T-cell (primary cell): ENCODE data around the gene NTMT1. TPM values are rescaled to one million over a fixed set of nuclear protein-coding genes. Genes with fewer than 3 reads are reported as not detected.

Source experiments
- ATAC-seq, 4 experiments: fragments of 200-7000 bp in 3 of 4; fragments of 150-1000 bp in 1 of 4; cut with Tn5 transposase; replicated peaks in 1 of 4; 1 replicate in 3 of 4; 2 replicates in 1 of 4; pipeline ENCODE4 v1.10.0; 2021; ENCODE audit warnings: moderate library complexity in 3 of 4, mild to moderate bottlenecking in 2 of 4, moderate number of reproducible peaks in 1 of 4
- CTCF ChIA-PET, 2 donors: fragments of 300-600 bp; sonication (Branson Sonifier 250); formaldehyde crosslinking; loops; one replicate each; lab custom pipeline; 2022; ENCODE audit warnings: antibody characterized with exemption in 2 of 2; lab: Charles Lee
- POLR2A ChIA-PET, 2 donors: fragments of 300-600 bp; sonication (Branson Sonifier 250); formaldehyde crosslinking; loops; one replicate each; lab custom pipeline; 2022; ENCODE audit warnings: antibody characterized with exemption in 2 of 2; lab: Charles Lee
- DNase-seq, 35 experiments: peaks; one replicate each; pipeline versions ENCODE4 v3.0.0 to v3.0.0-alpha.2; 2013 to 2023
- H3K27ac ChIP-seq: one replicate; pipeline ENCODE4 v1.5.1; 2013; ENCODE audit warnings: low read length
- H3K27me3 ChIP-seq, 2 experiments: replicated peaks in 1 of 2; 1 replicate in 1 of 2; 2 replicates in 1 of 2; pipeline versions ENCODE4 v1.6.1 to v1.7.0; 2013; ENCODE audit warnings: low read length in 1 of 2, mixed read lengths in 1 of 2; ENCODE audit not compliant: control insufficient read depth in 2 of 2, insufficient read depth in 2 of 2; ENCODE audit errors: extremely low read depth in 1 of 2
- H3K36me3 ChIP-seq, 2 donors: 1 replicate in 1 of 2; 2 replicates in 1 of 2; pipeline versions ENCODE4 v1.6.1 to v1.7.0; 2013; ENCODE audit warnings: low read length in 1 of 2; ENCODE audit not compliant: control insufficient read depth in 2 of 2, insufficient read depth in 1 of 2; ENCODE audit errors: extremely low read depth in 1 of 2
- H3K4me1 ChIP-seq, 2 experiments: 1 replicate in 1 of 2; 2 replicates in 1 of 2; pipeline versions ENCODE4 v1.6.1 to v1.7.0; 2013; ENCODE audit warnings: low read length in 2 of 2, mixed read lengths in 1 of 2; ENCODE audit not compliant: insufficient read depth in 2 of 2, control insufficient read depth in 1 of 2; ENCODE audit errors: extremely low read depth in 1 of 2
- H3K4me3 ChIP-seq, 2 donors: 1 replicate in 1 of 2; 2 replicates in 1 of 2; pipeline versions ENCODE4 v1.5.1 to v1.7.0; 2013; ENCODE audit warnings: mild to moderate bottlenecking in 2 of 2, low read length in 1 of 2, moderate library complexity in 1 of 2; ENCODE audit not compliant: control insufficient read depth in 1 of 2; ENCODE audit errors: extremely low read depth in 1 of 2
- H3K9me3 ChIP-seq: 2 replicates; pipeline ENCODE4 v1.7.0; 2013
- H3K27ac Mint-ChIP-seq, 2 donors: one replicate each; pipeline ENCODE4 v1.8.0; 2020 to 2021; ENCODE audit warnings: mild to moderate bottlenecking in 2 of 2, mixed read lengths in 2 of 2
- H3K27me3 Mint-ChIP-seq, 2 donors: one replicate each; pipeline ENCODE4 v1.8.0; 2021 to 2022; ENCODE audit warnings: mixed read lengths in 2 of 2
- H3K36me3 Mint-ChIP-seq: one replicate; pipeline ENCODE4 v1.8.0; 2021; ENCODE audit warnings: mixed read lengths
- H3K4me1 Mint-ChIP-seq, 3 donors: one replicate each; pipeline ENCODE4 v1.8.0; 2020 to 2022; ENCODE audit warnings: mixed read lengths in 3 of 3, mild to moderate bottlenecking in 1 of 3
- H3K4me3 Mint-ChIP-seq, 3 donors: one replicate each; pipeline ENCODE4 v1.8.0; 2020 to 2022; ENCODE audit warnings: mild to moderate bottlenecking in 3 of 3, mixed read lengths in 3 of 3, moderate library complexity in 3 of 3
- H3K9me3 Mint-ChIP-seq, 3 donors: one replicate each; pipeline ENCODE4 v1.8.0; 2020 to 2022; ENCODE audit warnings: mixed read lengths in 3 of 3
- WGBS: methylation state at CpG from one replicate; pipeline ENCODE4 v1.1.5; 2013; ENCODE audit warnings: missing lambda C conversion rate; ENCODE audit not compliant: insufficient coverage; 5-methylcytosine and 5-hydroxymethylcytosine counted together
- total RNA-seq, 35 experiments: library from RNA in 6 of 35; stranded (reverse) in 6 of 35; fragments of 120-200 nt in 1 of 35; gene quantifications; one replicate each; pipeline versions ENCODE4 v1.2.1 to v1.2.4 and lab custom pipeline; 2013 to 2026

NTMT1 gene
- total RNA-seq, 5 donors from 2014 or later (not counting 1 experiment from before 2014, with no cell fraction given), result 31.0 to 45.0 (median 40.3) TPM

DNA sequence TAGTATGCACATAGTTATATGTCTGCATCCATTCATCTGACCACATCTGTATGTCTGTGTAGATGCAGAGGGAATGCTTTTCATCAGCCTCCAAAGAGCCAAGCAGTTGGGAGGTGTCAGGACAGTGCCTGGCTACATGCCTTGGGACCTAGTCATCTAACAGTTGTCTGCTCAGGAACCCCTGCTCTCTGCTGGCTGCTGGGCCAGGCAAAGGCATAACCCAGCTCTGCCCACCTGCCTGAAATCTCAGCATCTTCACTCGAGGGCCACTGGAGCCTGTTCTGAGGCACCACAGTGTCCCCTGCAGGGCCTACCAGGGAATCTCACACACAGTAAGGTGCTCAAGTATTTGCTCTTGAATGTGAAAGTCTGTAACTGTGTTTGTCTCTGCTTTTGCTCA, 8.8 kb upstream of the NTMT1 start:
- DNase-seq, result peak in 1 of 35 experiments; percentile 28
- 0% methylated on average over 1 of the region's 1 CpG for WGBS
- Mint-ChIP-seq H3K36me3 (no peaks in the 10 kb centered on the region), H3K27ac (no peak overlapping the region), H3K9me3 (no peaks in the 10 kb centered on the region), H3K4me1 (peaks cover 4 to 14% (median 8%) of the 10 kb centered on the region in 3 donors), H3K27me3 (peaks cover 12 to 26% of the 10 kb centered on the region in 2 donors), H3K4me3 (no peak overlapping the region)
- no peaks in the 10 kb centered on the region for H3K9me3 ChIP-seq
- ChIA-PET CTCF (no interaction called here), POLR2A (no interaction called here)
- ATAC-seq, result peak in 1 of 4 experiments; percentile 58
- no peak overlapping the region for H3K4me3 ChIP-seq
- H3K4me1 ChIP-seq, result peaks cover 0 to 14% of the 10 kb centered on the region in 2 experiments
- H3K36me3 ChIP-seq, result no peaks in the 10 kb centered on the region
- peaks cover 0 to 58% of the 10 kb centered on the region in 2 experiments for H3K27me3 ChIP-seq
- H3K27ac ChIP-seq, result no peak overlapping the region

DNA sequence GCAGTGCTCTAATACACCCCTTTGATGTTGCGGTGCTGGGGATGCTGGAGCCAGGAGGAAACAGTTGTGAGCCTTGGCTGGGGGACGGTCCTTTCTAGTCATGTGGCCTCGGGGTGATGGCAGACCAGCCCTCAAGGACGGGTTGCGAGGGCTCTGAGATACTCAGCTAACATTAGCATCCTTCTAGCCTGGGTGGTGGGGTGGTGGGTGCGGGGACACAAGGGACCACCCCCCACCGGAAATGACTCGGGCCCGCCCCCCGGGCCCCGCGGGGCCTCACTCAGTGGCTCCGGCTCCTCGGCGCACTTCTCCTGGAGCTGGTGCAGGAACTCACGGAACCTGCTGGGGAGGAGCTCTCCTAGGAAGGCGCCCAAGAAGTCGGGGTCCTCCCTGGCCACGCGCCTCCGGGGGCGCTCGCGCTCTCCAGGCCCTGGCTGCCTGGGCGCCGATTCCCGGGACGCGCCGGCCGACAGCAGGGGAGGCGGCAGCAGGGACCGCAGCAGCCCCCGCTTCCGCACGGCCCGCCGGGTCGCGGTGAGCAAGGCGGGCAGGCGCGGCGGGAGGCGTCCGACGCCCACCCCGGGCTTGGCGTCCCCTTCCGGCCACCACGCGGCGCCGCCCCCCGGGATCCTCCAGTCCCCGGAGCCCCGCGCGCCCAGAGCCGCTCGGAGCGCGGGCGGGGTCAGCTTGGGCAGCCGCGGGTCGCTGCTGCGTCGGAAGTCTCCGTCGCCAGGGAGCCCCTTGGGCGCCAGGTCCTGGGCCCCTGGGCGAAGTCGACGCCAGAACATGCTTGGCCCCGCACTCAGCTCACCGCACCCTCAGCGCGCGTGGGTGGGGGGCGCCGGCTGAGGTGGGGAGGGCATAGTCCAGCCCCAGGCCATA, 5.9 kb upstream of the NTMT1 start:
- Mint-ChIP-seq H3K4me3 (peak overlapping the region in 2 of 3 donors; percentile 17 to 35), H3K36me3 (no peaks in the 10 kb centered on the region), H3K27ac (no peak overlapping the region), H3K27me3 (peaks cover 18 to 38% of the 10 kb centered on the region in 2 donors), H3K9me3 (no peaks in the 10 kb centered on the region), H3K4me1 (peaks cover 14 to 27% (median 21%) of the 10 kb centered on the region in 3 donors)
- Histone ChIP-seq H3K4me1 (peaks cover 4 to 25% of the 10 kb centered on the region in 2 experiments), H3K4me3 (peak overlapping the region in 1 of 2 donors; percentile 41), H3K36me3 (no peaks in the 10 kb centered on the region), H3K27me3 (peaks cover 0 to 42% of the 10 kb centered on the region in 2 experiments), H3K9me3 (no peaks in the 10 kb centered on the region), H3K27ac (no peak overlapping the region)
- WGBS, result 1% methylated on average over 58 of the region's 82 CpGs
- ChIA-PET POLR2A (no interaction called here), CTCF (interaction anchor here (0.5 to 1.3 kb wide), 2 partner anchors 260 to 488 kb away, joined by 4 to 5 read pairs; no protein-coding TSS in a partner anchor)
- ATAC-seq, result peak in 2 of 4 experiments; percentile 10 to 36
- DNase-seq, result peak in 1 of 35 experiments; percentile 39

GRCh38 chr9:129620669-129621295, 5.2 kb upstream of the NTMT1 start, which contains the start of gene C9orf50:
Gene C9orf50, minus strand, starts transcription at chr9:129621101. Its CDS starts 527 bp downstream, at chr9:129620574.
- 42% methylated on average over 18 of the region's 21 CpGs for WGBS
- CTCF ChIA-PET, result interaction anchor here in 1 of 2 donors (1.3 kb wide), 1 partner anchor 489 kb away, joined by 4 read pairs; no protein-coding TSS in a partner anchor
- H3K27ac Mint-ChIP-seq, result no peak within 1 kb of the TSS
- Histone ChIP-seq H3K27me3 (peaks cover 0 to 35% of the 10 kb centered on the region in 2 experiments), H3K4me3 (peak within 1 kb of the TSS in 1 of 2 donors; percentile 41), H3K27ac (no peak within 1 kb of the TSS), H3K36me3 (no peaks in the 10 kb centered on the region), H3K4me1 (peaks cover 7 to 33% of the 10 kb centered on the region in 2 experiments), H3K9me3 (no peaks in the 10 kb centered on the region)
- no peaks in the 10 kb centered on the region for H3K9me3 Mint-ChIP-seq
- H3K36me3 Mint-ChIP-seq, result no peaks in the 10 kb centered on the region
- DNase-seq (no peak), ATAC-seq (no peak)
- H3K27me3 Mint-ChIP-seq, result peaks cover 18 to 38% of the 10 kb centered on the region in 2 donors
- POLR2A ChIA-PET, result interaction anchor here in 1 of 2 donors (0.5 kb wide), 1 partner anchor 442 kb away, joined by 3 read pairs; the partner anchor contains the start of gene IER5L
- H3K4me1 Mint-ChIP-seq, result peaks cover 20 to 32% (median 25%) of the 10 kb centered on the region in 3 donors
- peak within 1 kb of the TSS; percentile 24 to 45 (median 44) for H3K4me3 Mint-ChIP-seq

- Histone ChIP-seq H3K4me3 (no peak overlapping the region), H3K36me3 (no peaks in the 10 kb centered on the region), H3K27me3 (peaks cover 0 to 32% of the 10 kb centered on the region in 2 experiments), H3K4me1 (peaks cover 13 to 54% of the 10 kb centered on the region in 2 experiments), H3K27ac (no peak overlapping the region), H3K9me3 (no peaks in the 10 kb centered on the region)
- ChIA-PET POLR2A (no interaction called here), CTCF (interaction anchor here in 1 of 2 donors (0.6 to 4.8 kb wide), 5 partner anchors 18 to 492 kb away, joined by 3 to 45 read pairs (median 3); no protein-coding TSS in a partner anchor)
- H3K4me1 Mint-ChIP-seq, result peaks cover 37 to 49% (median 42%) of the 10 kb centered on the region in 3 donors
- no peak for ATAC-seq
- DNase-seq, result no peak
- no peak overlapping the region for H3K27ac Mint-ChIP-seq
- WGBS, result no CpG with 5 or more reads among the region's 6 CpGs
- peaks cover 3% of the 10 kb centered on the region for H3K36me3 Mint-ChIP-seq
- H3K9me3 Mint-ChIP-seq, result no peaks in the 10 kb centered on the region
- peaks cover 18 to 37% of the 10 kb centered on the region in 2 donors for H3K27me3 Mint-ChIP-seq
- H3K4me3 Mint-ChIP-seq, result no peak overlapping the region
Observed at GRCh38 chr9:129623331-129623730, 2.6 kb upstream of the NTMT1 start.

GRCh38 chr9:129624168-129624759, 1.7 kb upstream of the NTMT1 start:
- DNase-seq (peak in 33 of 35 experiments; percentile 27 to 80 (median 62)), ATAC-seq (peak in 1 of 4 experiments; percentile 7)
- peak overlapping the region; percentile 44 to 82 for H3K27ac Mint-ChIP-seq
- H3K27ac ChIP-seq, result no peak overlapping the region
- peaks cover 47 to 53% (median 51%) of the 10 kb centered on the region in 3 donors for H3K4me1 Mint-ChIP-seq
- peaks cover 0 to 32% of the 10 kb centered on the region in 2 experiments for H3K27me3 ChIP-seq
- no peaks in the 10 kb centered on the region for H3K36me3 ChIP-seq
- H3K27me3 Mint-ChIP-seq, result peaks cover 15 to 31% of the 10 kb centered on the region in 2 donors
- 24% methylated on average over 6 of the region's 12 CpGs for WGBS
- peak overlapping the region; percentile 69 to 98 (median 85) for H3K4me3 Mint-ChIP-seq
- no peaks in the 10 kb centered on the region for H3K9me3 ChIP-seq
- POLR2A ChIA-PET, result interaction anchor here in 1 of 2 donors (0.6 to 0.8 kb wide), 3 partner anchors 98 to 484 kb away, joined by 3 to 9 read pairs (median 4); no protein-coding TSS in a partner anchor
- CTCF ChIA-PET, result interaction anchor here (0.5 to 4.8 kb wide), 22 partner anchors 13 to 1607 kb away, joined by 3 to 45 read pairs (median 4); partner anchors contain the start of genes IER5L (in 1 of the 2) and MIGA2 (in 1 of the 2)
- H3K36me3 Mint-ChIP-seq, result peaks cover 3% of the 10 kb centered on the region
- H3K9me3 Mint-ChIP-seq, result no peaks in the 10 kb centered on the region
- no peak overlapping the region for H3K4me3 ChIP-seq
- peaks cover 13 to 64% of the 10 kb centered on the region in 2 experiments for H3K4me1 ChIP-seq
